Ascending aorta (tissue), 2 donors: Measurements from ENCODE around the gene TMEM222. TPM values are rescaled to one million over a fixed set of nuclear protein-coding genes. Genes with fewer than 3 reads are reported as not detected.

Source experiments
- DNase-seq, 2 donors: peaks; one replicate each; pipeline ENCODE4 v3.0.0-alpha.2; 2019; ENCODE audit warnings: low spot score in 2 of 2
- H3K27ac ChIP-seq, 2 donors: fragments of 200-600 bp; sonication (generic); one replicate each; pipeline ENCODE4 v1.5.1; 2016 to 2017; ENCODE audit warnings: mild to moderate bottlenecking in 1 of 2
- H3K27me3 ChIP-seq: fragments of 200-600 bp; sonication (generic); one replicate; pipeline ENCODE4 v1.5.1; 2017
- H3K36me3 ChIP-seq, 2 donors: fragments of 200-600 bp; sonication (generic); one replicate each; pipeline ENCODE4 v1.5.1; 2016
- H3K4me1 ChIP-seq, 2 donors: fragments of 200-600 bp; sonication (generic); one replicate each; pipeline ENCODE4 v1.5.1; 2016 to 2017; ENCODE audit warnings: mild to moderate bottlenecking in 1 of 2
- H3K4me3 ChIP-seq, 2 donors: fragments of 200-600 bp; sonication (generic); one replicate each; pipeline ENCODE4 v1.5.1; 2016 to 2017; ENCODE audit warnings: mild to moderate bottlenecking in 1 of 2
- H3K9me3 ChIP-seq, 2 donors: fragments of 200-600 bp; sonication (generic); one replicate each; pipeline ENCODE4 v1.5.1; 2016
- CTCF ChIP-seq, 3 experiments: fragments of 200-600 bp in 2 of 3; fragments of 450-650 bp in 1 of 3; sonication (generic) in 2 of 3; IDR thresholded peaks; one replicate each; pipeline ENCODE4 v1.5.1; 2016 to 2019; ENCODE audit warnings: antibody characterized with exemption in 3 of 3, mild to moderate bottlenecking in 1 of 3, moderate library complexity in 1 of 3
- intact Hi-C: fragments of 100-400 bp; cut with DNase I; formaldehyde crosslinking; loops from one replicate; pipeline ENCODE4 v1.15.1; 2023
- total RNA-seq: library from RNA; depleted of rRNA; stranded (reverse); fragments of >200 nt; gene quantifications from one replicate; pipeline ENCODE4 v1.1.0, GENCODE V29; 2016

Gene TMEM222
- total RNA-seq, 1 donor from 2014 or later = 28.6 TPM

GRCh38 chr1:27318596-27318995 is 3.4 kb upstream of the TMEM222 start:
- DNase-seq = no peak
- intact Hi-C loops = no loop called here
- Histone ChIP-seq H3K27ac (no peak overlapping the region), H3K27me3 (no peaks in the 10 kb centered on the region), H3K4me1 (peaks cover 0 to 7% of the 10 kb centered on the region in 2 donors), H3K9me3 (no peaks in the 10 kb centered on the region), H3K36me3 (no peaks in the 10 kb centered on the region), H3K4me3 (no peak overlapping the region)
- TF ChIP-seq CTCF (IDR thresholded peaks at IDR 0.05) = no peak

GRCh38 chr1:27322569-27323240 is 742 bp downstream of the TMEM222 start:
- no peaks in the 10 kb centered on the region for H3K9me3 ChIP-seq
- peaks cover 11 to 25% of the 10 kb centered on the region in 2 donors for H3K36me3 ChIP-seq
- H3K4me3 ChIP-seq = peak overlapping the region; percentile 85 to 97
- DNase-seq = no peak
- TF ChIP-seq CTCF (IDR thresholded peaks at IDR 0.05) = no peak
- H3K27ac ChIP-seq = peak overlapping the region; percentile 89 to 95
- H3K27me3 ChIP-seq = no peaks in the 10 kb centered on the region
- intact Hi-C loops = loop anchor here (1.0 kb wide), 1 partner anchor 43 kb away; no protein-coding TSS in a partner anchor
- H3K4me1 ChIP-seq = peaks cover 0 to 12% of the 10 kb centered on the region in 2 donors

- Histone ChIP-seq H3K4me3 (no peak overlapping the region), H3K4me1 (peaks cover 0 to 12% of the 10 kb centered on the region in 2 donors), H3K27ac (no peak overlapping the region), H3K27me3 (no peaks in the 10 kb centered on the region), H3K9me3 (no peaks in the 10 kb centered on the region), H3K36me3 (peaks cover 11 to 28% of the 10 kb centered on the region in 2 donors)
- no peak for DNase-seq
- intact Hi-C loops = no loop called here
- no peak for TF ChIP-seq CTCF (IDR thresholded peaks at IDR 0.05)
Observed at GRCh38 chr1:27325286-27325685, 3.3 kb downstream of the TMEM222 start.

GRCh38 chr1:27327964-27328363 is 6.0 kb downstream of the TMEM222 start:
- no peak for TF ChIP-seq CTCF (IDR thresholded peaks at IDR 0.05)
- Histone ChIP-seq H3K9me3 (no peaks in the 10 kb centered on the region), H3K4me3 (no peak overlapping the region), H3K36me3 (peaks cover 21 to 52% of the 10 kb centered on the region in 2 donors), H3K4me1 (peaks cover 0 to 11% of the 10 kb centered on the region in 2 donors), H3K27me3 (no peaks in the 10 kb centered on the region), H3K27ac (no peak overlapping the region)
- intact Hi-C loops = no loop called here
- DNase-seq = no peak

GRCh38 chr1:27330786-27331185 is 8.8 kb downstream of the TMEM222 start:
- DNase-seq = no peak
- Histone ChIP-seq H3K36me3 (peaks cover 41 to 72% of the 10 kb centered on the region in 2 donors), H3K27me3 (no peaks in the 10 kb centered on the region), H3K4me1 (no peaks in the 10 kb centered on the region), H3K27ac (no peak overlapping the region), H3K9me3 (no peaks in the 10 kb centered on the region), H3K4me3 (no peak overlapping the region)
- no peak for TF ChIP-seq CTCF (IDR thresholded peaks at IDR 0.05)
- intact Hi-C loops = no loop called here
